NCI-H1105 (cell line): Measurements from ENCODE around the gene BBX.
"Not testable (repeated sequence)": the region's sequence is repeated elsewhere in the genome, so short reads cannot be mapped to it uniquely, and the experiment has no call there.

Experiments
- DNase-seq: peaks from one replicate; lab custom pipeline; 2025; lab: John Stamatoyannopoulos, UW

The BBX gene

GRCh38 chr3:107684431-107684925, 161.7 kb downstream of the BBX start:
- no peak for DNase-seq

DNA sequence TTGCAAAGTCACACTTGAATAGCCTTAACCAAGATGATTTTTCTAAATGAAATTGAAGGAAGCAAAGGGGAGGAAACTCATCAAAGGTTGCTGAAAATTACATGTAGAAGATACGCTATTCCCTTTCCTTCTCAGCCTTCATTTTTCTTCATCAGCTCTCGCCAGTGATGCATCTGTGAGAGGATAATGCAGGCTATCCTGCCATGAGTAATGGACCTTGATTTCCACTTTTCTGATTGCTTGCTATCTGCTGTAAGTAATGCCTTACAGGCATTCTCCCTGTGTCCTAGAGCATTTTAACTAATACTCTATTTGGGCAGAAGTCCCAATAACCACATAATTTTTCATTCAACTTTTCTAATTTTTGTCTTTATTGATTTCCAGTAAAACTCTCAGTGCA, 162.6 kb downstream of the BBX start:
- DNase-seq: no peak

DNA sequence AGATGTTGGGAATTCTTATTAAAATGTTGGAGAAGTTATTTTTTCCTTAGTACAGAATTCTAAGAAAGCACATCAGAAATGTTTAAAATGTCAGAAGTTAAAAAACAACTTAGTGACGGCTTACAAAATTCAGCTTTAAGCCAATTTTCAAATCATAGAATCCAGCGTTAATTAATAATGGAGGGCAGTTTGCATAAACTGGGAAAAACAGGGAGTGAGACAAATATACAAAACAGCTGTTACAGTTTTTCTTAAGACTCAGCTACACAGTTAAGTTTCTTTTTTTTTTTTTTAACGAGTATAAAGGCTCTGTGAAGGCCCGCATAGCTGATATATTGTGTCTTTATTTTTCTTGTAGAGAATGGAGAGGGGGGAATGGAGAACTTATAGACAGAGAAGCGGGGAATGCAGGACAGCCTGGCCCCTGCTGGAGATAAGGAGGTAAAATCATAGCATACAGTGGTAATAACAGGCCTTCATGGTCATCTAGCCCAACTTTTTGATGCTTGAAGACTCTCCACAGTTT, 164.4 kb downstream of the BBX start:
- DNase-seq: no peak

DNA sequence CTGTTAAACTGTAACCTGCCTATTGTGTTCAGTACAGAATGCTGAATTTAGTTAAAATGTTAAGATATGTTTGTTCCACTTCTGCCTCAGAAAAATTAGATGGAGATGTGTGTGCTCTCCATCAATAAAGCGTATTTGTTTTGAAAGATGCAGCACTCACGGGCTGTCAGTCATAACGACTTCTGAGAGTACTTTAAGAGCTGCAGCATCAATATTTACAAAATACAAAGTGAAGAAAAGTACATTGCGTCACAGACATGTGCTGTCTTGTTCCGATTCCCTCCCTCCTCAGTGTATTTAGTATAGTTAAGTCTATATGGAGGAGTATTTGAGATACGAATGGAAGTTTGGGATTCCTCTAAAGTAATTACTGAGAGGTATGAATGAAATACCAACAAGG, 166.6 kb downstream of the BBX start:
- DNase-seq: no peak

GRCh38 chr3:107690522-107691138, 167.9 kb downstream of the BBX start:
- peak; percentile 17 for DNase-seq

DNA sequence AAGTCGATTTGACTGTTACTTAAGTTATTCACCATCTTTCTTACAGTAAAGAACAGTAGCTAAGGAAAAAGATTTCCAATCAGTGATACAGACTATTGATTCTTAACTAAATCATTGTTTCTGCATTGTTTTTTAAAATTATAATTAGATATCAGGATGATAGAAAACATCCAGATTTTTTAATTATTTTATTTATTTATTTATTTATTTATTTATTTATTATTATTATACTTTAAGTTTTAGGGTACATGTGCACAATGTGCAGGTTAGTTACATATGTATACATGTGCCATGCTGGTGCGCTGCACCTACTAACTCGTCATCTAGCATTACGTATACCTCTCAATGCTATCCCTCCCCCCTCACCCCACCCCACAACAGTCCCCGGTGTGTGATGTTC, 169.2 kb downstream of the BBX start:
- not testable (repeated sequence) for DNase-seq

DNA sequence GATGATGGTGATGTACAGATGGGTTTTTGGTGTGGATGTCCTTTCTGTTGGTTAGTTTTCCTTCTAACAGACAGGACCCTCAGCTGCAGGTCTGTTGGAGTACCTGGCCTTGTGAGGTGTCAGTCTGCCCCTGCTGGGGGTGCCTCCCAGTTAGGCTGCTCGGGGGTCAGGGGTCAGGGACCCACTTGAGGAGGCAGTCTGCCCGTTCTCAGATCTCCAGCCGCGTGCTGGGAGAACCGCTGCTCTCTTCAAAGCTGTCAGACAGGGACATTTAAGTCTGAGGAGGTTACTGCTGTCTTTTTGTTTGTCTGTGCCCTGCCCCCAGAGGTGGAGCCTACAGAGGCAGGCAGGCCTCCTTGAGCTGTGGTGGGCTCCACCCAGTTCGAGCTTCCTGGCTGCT, 174.6 kb downstream of the BBX start:
- DNase-seq: not testable (repeated sequence)

DNA sequence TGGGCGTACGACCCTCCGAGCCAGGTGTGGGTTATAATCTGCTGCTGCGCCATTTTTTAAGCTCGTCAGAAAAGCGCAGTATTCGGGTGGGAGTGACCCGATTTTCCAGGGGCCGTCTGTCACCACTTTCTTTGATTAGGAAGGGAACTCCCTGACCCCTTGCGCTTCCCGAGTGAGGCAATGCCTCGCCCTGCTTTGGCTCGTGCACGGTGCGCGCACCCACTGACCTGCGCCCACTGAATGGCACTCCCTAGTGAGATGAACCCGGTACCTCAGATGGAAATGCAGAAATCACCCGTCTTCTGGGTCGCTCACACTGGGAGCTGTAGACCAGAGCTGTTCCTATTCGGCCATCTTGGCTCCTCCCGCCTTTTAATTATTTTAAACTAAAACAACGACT, 175.1 kb downstream of the BBX start:
- DNase-seq: not testable (repeated sequence)

DNA sequence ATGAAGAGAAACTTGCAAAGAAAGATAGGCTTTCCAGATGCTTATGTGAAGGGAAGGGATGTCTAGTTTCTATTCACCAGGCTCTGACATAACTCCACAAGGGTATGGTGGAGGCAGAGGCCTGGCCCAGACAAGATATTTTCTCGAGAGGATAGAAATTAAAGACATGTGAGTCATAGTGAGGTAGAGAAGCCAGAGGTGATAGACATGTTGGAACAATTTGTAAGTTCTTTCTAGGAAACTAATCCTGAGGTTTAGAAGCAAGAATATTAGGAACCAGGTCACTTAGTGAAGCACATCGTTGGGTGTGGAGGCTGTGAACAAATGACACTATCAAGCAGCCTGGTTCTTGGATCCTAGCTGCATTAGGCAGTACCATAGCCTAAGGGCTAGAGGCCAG, 176.9 kb downstream of the BBX start:
- DNase-seq: no peak

- DNase-seq: no peak
These were observed 178.5 kb downstream of the BBX start for GRCh38 chr3:107701299-107701698.

- no peak for DNase-seq
These were observed 181.7 kb downstream of the BBX start for GRCh38 chr3:107704477-107704876.

DNA sequence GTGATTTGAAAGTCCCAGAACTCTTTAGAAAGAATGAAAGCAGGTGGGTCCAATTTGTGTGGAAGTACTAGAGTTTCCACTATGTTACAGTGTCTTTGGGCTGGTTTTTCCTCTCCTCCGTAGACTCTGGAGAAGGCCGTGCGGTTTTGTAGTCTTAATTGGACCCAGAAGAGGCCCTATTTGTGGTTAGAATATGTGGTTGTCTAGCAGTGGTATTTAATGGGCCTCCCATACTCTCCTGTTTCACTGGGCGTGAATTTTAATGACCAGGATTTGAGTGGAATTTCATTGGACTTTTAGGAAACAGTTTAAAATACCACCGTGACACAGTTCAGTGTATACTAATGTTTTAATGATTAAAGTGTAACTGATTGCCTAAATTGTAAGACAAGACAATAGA, 182.3 kb downstream of the BBX start:
- DNase-seq: no peak

DNA sequence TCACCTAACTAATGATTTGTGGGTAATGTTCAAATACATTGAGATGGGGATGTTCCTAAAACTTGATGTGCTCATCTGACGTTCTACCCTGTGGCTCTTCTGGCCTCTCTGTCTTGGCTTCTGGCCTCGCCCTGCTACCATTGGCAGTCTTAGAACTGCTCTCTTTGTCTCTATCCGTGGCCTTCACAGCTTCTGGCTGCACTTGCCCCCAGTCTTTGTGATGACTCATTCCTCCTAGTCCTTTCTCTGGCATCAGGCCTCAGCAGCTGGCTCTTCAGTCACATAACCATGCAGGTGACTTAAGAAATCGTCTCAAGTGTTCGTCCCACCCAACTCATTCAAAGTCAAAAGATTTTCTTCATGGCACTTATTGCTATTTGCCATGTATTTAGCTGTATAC, 188.1 kb downstream of the BBX start:
- no peak for DNase-seq

DNA sequence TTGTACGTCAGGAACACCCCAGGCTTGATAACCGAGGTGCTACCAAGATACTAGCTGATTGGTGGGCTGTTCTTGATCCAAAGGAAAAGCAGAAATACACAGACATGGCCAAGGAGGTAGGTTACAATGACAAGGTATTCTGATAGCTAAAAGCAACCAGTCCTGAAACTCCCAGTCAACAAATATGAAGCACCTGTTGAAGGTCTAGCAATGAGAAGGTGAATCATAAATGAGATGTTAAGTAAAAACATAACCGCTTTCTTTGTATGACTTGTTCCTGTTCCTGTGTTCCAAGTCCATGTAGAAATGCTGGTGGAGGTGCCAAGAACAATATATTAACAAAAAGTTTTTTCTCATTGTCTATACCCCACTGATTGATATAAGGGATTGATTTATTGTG, 194.0 kb downstream of the BBX start:
- no peak for DNase-seq

- DNase-seq: no peak
These were observed 195.8 kb downstream of the BBX start for GRCh38 chr3:107718547-107718946.

DNA sequence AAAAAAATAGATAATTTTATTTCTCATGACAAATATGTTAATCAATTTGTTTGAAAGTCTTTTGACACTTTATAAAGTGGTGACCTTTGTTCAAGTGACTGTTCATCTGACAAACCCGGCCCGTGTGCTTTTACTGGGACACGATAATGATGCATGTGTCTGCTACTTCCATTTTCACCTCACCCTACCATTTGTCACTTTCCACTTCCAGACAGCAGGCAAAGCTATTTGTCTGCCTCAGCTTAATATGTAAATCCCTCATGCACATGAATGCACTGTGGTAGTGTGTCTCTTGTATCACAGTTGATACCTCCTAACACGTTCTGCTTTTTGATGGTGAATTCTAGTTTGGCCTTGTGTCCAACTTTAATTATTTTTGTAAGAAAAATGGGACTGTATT, 204.3 kb downstream of the BBX start:
- DNase-seq: no peak

DNA sequence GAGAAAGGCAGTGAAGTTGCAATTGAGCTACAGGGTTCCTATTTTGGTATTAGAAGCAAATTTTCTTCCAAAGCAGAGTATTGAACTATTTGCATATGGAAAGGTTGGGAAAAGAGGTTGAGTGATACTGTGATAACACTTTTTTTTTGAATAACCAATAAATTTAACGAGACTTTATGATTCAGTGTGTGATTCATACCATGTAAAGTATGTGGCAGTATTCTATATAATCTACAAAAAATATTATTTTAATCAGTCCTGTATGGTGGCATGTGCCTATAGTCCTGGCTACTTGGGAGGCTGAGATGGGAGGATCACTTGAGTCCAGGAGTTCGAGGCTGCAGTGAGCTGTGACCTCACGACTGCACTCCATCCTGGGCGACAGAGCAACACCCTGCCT, 206.9 kb downstream of the BBX start:
- DNase-seq: no peak

DNA sequence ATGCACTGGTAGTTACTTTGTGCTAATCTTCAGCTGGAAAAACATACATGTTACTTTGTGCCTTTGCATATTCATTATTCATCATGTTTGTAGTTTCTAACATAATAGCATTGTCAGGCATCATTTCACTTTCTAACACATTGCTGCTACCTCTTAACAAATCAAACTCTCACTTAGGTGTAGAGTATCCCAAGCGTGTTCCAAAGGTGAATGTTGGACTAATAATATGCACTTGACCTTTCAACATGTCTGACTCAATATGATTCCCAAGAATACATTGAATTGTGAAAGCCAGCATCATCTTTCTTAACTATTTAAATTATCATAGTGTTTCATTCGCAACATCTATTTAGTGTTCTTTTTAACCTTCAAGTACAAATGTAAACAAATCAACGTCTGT, 211.6 kb downstream of the BBX start:
- no peak for DNase-seq

DNA sequence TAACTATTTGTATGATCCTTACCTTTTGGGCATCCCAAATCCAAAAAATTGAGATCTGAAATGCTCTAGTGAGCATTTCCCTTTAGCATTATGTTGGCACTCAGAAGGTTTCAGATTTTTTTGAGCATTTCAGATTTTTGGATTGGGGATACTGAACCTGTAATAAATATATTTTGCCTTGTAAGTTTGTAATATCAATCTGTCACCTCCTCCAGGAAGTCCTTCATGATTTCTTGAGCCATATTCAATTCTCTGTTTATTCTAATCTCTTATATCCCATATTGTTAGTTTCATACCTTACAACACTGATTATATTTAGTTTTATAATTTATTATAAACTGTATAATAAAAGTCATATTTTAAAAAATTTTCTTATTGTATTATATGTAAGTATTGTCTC, 215.2 kb downstream of the BBX start:
- no peak for DNase-seq

GRCh38 chr3:107738486-107739183, 215.9 kb downstream of the BBX start:
- no peak for DNase-seq

- DNase-seq: no peak
These were observed 216.5 kb downstream of the BBX start for GRCh38 chr3:107739227-107739626.

GRCh38 chr3:107740992-107741896, 218.5 kb downstream of the BBX start:
- DNase-seq: no peak

DNA sequence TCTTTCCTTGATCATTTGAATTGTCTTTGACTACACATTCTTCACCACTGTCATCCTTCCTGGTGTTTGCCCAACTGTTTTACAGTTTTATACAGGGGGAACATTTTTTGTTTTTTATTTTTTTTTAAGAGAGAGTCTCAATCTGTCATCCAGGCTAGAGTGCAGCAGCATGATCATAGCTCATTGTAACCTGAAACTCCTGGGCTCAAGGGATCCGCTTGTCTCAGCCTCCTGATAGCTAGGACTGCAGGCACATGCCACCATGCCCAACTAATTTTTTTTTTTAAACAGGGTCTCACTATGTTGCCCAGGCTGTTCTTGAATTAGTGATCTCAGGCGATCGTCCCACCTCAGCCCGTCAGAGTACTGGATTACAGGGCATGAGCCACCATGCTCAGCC, 222.6 kb downstream of the BBX start:
- no peak for DNase-seq
